ENCODE measurements around the gene C8A.

- TF ChIP-seq USF2 (CRISPR knock-in tag; IDR thresholded peaks at IDR 0.05) (no peak), NFYB (CRISPR knock-in tag; conservative IDR thresholded peaks at IDR 0.05; ENCODE audit: low read depth) (no peak), SMAD3 (CRISPR knock-in tag; IDR thresholded peaks at IDR 0.05; ENCODE audit: borderline replicate concordance) (no peak), ZNF512 (CRISPR knock-in tag; IDR thresholded peaks at IDR 0.05; ENCODE audit: borderline replicate concordance) (no peak), NFATC4 (CRISPR knock-in tag; IDR thresholded peaks at IDR 0.05) (no peak), FOXP4 (CRISPR knock-in tag; IDR thresholded peaks at IDR 0.05) (no peak), CTCF (IDR thresholded peaks at IDR 0.05) (no peak), MAX (CRISPR knock-in tag; IDR thresholded peaks at IDR 0.05) (no peak), CREB1 (CRISPR knock-in tag; IDR thresholded peaks at IDR 0.05) (no peak), ETV6 (CRISPR knock-in tag; IDR thresholded peaks at IDR 0.05) (no peak), STAT6 (CRISPR knock-in tag; conservative IDR thresholded peaks at IDR 0.05; ENCODE audit: low read depth) (no peak), ATF6 (CRISPR knock-in tag; IDR thresholded peaks at IDR 0.05) (no peak), ZBTB43 (CRISPR knock-in tag; IDR thresholded peaks at IDR 0.05) (no peak), MYBL2 (CRISPR knock-in tag; IDR thresholded peaks at IDR 0.05) (no peak)
Measured at GRCh38 chr1:56836359-56836758, 18.2 kb upstream of the C8A start.
